ENCODE measurements around the gene MEI1.
"Not testable (repeated sequence)": the region's sequence is repeated elsewhere in the genome, so short reads cannot be mapped to it uniquely, and the experiment has no call there.

MEI1 gene

GRCh38 chr22:41699264-41700107, at the start of gene MEI1:
Gene MEI1, plus strand, starts transcription at chr22:41699503. Its CDS starts 36 bp downstream, at chr22:41699539.
- no peak for DNase-seq

- no peak for DNase-seq
Measured at GRCh38 chr22:41650229-41650628, 49.1 kb upstream of the MEI1 start.

GRCh38 chr22:41650821-41651220, 48.5 kb upstream of the MEI1 start:
- DNase-seq: no peak

- no peak for DNase-seq
Measured at GRCh38 chr22:41654322-41654721, 45.0 kb upstream of the MEI1 start.

GRCh38 chr22:41656556-41656955, 42.7 kb upstream of the MEI1 start:
- DNase-seq: no peak

- no peak for DNase-seq
Measured at GRCh38 chr22:41657709-41658108, 41.6 kb upstream of the MEI1 start.

GRCh38 chr22:41658869-41659268, 40.4 kb upstream of the MEI1 start:
- DNase-seq: no peak

GRCh38 chr22:41659941-41660340, 39.4 kb upstream of the MEI1 start:
- DNase-seq: no peak

GRCh38 chr22:41660416-41660815, 38.9 kb upstream of the MEI1 start:
- no peak for DNase-seq

- DNase-seq: no peak
Measured at GRCh38 chr22:41661088-41661487, 38.2 kb upstream of the MEI1 start.

GRCh38 chr22:41661713-41662112, 37.6 kb upstream of the MEI1 start:
- no peak for DNase-seq

GRCh38 chr22:41663594-41663993, 35.7 kb upstream of the MEI1 start:
- DNase-seq: not testable (repeated sequence)

- no peak for DNase-seq
Measured at GRCh38 chr22:41664490-41664889, 34.8 kb upstream of the MEI1 start.

GRCh38 chr22:41664951-41665350, 34.4 kb upstream of the MEI1 start:
- DNase-seq: no peak

- DNase-seq: no peak
Measured at GRCh38 chr22:41668971-41669911, 30.1 kb upstream of the MEI1 start.

GRCh38 chr22:41672096-41672495, 27.2 kb upstream of the MEI1 start:
- DNase-seq: not testable (repeated sequence)

GRCh38 chr22:41672780-41673509, 26.4 kb upstream of the MEI1 start:
- no peak for DNase-seq

GRCh38 chr22:41674846-41675340, 24.4 kb upstream of the MEI1 start:
- DNase-seq: no peak

GRCh38 chr22:41676134-41676533, 23.2 kb upstream of the MEI1 start:
- DNase-seq: no peak

GRCh38 chr22:41681616-41682015, 17.7 kb upstream of the MEI1 start:
- peak in 1 of 2 experiments; percentile 17 for DNase-seq

- peak; percentile 46 to 67 for DNase-seq
Measured at GRCh38 chr22:41682033-41682807, 17.1 kb upstream of the MEI1 start.

GRCh38 chr22:41683052-41683451, 16.3 kb upstream of the MEI1 start:
- DNase-seq: no peak
